Liver (tissue), 3 donors: ENCODE measurements around the gene OLFML2B.

Source experiments
- EGR1 ChIP-seq, 2 donors: IDR thresholded peaks; 2 replicates each; pipeline ENCODE4 v1.6.1; 2016 to 2018; ENCODE audit warnings: antibody characterized with exemption in 2 of 2, low read depth in 2 of 2
- HNF4A ChIP-seq, 2 donors: conservative IDR thresholded peaks; 2 replicates each; pipeline ENCODE4 v1.6.1; 2016; ENCODE audit warnings: antibody characterized with exemption in 2 of 2, mild to moderate bottlenecking in 2 of 2
- JUND ChIP-seq, 2 donors: IDR thresholded peaks; 2 replicates each; pipeline ENCODE4 v1.6.1; 2016; ENCODE audit warnings: antibody characterized with exemption in 2 of 2
- RAD21 ChIP-seq, 2 donors: IDR thresholded peaks; 2 replicates each; pipeline ENCODE4 v1.6.1; 2016; ENCODE audit warnings: antibody characterized with exemption in 2 of 2, mild to moderate bottlenecking in 2 of 2
- RXRA ChIP-seq, 2 donors: IDR thresholded peaks; 2 replicates each; pipeline ENCODE4 v1.6.1; 2017 to 2018; ENCODE audit warnings: antibody characterized with exemption in 2 of 2, mild to moderate bottlenecking in 1 of 2
- SP1 ChIP-seq: IDR thresholded peaks from 2 replicates; pipeline ENCODE4 v1.6.1; 2018; ENCODE audit warnings: antibody characterized with exemption, mild to moderate bottlenecking
- TAF1 ChIP-seq: conservative IDR thresholded peaks from 2 replicates; pipeline ENCODE4 v1.6.1; 2016; ENCODE audit warnings: antibody characterized with exemption, mild to moderate bottlenecking
- YY1 ChIP-seq: IDR thresholded peaks from 2 replicates; pipeline ENCODE4 v1.6.1; 2016; ENCODE audit warnings: antibody characterized with exemption, mild to moderate bottlenecking
- TF ChIP-seq, protein P1 (sequence below): fragments of 150-350 bp; IDR thresholded peaks from 2 replicates; pipeline ENCODE4 v1.5.1; 2017; ENCODE audit warnings: improper control_type of control experiment, low read depth, low read length; ENCODE audit not compliant: missing input control
- TF ChIP-seq, protein P2 (sequence below): IDR thresholded peaks from 2 replicates; pipeline ENCODE4 v1.6.1; 2016; ENCODE audit warnings: antibody characterized with exemption
- TF ChIP-seq, protein P3 (sequence below): IDR thresholded peaks from 2 replicates; pipeline ENCODE4 v1.6.1; 2016; ENCODE audit warnings: antibody characterized with exemption
- TF ChIP-seq, protein P4 (sequence below): IDR thresholded peaks from 2 replicates; pipeline ENCODE4 v1.6.1; 2016; ENCODE audit warnings: antibody characterized with exemption, mild to moderate bottlenecking
- donor health status: healthy.
- donor health status: healthy.

DNA sequence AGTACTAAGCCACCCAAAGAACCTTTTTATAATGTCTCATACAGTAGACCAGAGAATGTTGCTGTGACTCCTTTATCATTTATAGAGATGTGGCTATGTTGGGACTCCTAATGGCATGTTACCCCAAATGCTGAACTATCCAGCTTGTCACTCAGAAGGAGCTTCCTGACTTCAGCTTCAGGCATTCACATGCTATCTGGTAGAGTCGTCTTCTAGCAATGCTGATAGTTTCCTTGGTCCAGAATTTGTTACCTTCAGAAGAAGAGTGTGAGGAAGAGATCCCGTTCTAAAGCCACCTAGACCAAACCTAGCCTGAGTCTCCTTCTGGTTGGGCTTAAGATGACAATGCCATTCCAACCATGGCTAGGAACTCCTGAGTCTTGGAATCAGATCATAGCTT lies 68.1 kb downstream of the OLFML2B start:
- TF ChIP-seq JUND (IDR thresholded peaks at IDR 0.05) (no peak), EGR1 (IDR thresholded peaks at IDR 0.05; ENCODE audit: low read depth in 2 of 2) (no peak), TAF1 (no peak), HNF4A (conservative IDR thresholded peaks at IDR 0.05) (no peak), RXRA (IDR thresholded peaks at IDR 0.05) (no peak), YY1 (no peak), SP1 (no peak), RAD21 (IDR thresholded peaks at IDR 0.05) (no peak)
- TF ChIP-seq, protein P1, sequence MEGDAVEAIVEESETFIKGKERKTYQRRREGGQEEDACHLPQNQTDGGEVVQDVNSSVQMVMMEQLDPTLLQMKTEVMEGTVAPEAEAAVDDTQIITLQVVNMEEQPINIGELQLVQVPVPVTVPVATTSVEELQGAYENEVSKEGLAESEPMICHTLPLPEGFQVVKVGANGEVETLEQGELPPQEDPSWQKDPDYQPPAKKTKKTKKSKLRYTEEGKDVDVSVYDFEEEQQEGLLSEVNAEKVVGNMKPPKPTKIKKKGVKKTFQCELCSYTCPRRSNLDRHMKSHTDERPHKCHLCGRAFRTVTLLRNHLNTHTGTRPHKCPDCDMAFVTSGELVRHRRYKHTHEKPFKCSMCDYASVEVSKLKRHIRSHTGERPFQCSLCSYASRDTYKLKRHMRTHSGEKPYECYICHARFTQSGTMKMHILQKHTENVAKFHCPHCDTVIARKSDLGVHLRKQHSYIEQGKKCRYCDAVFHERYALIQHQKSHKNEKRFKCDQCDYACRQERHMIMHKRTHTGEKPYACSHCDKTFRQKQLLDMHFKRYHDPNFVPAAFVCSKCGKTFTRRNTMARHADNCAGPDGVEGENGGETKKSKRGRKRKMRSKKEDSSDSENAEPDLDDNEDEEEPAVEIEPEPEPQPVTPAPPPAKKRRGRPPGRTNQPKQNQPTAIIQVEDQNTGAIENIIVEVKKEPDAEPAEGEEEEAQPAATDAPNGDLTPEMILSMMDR = no peak
- TF ChIP-seq, protein P2, sequence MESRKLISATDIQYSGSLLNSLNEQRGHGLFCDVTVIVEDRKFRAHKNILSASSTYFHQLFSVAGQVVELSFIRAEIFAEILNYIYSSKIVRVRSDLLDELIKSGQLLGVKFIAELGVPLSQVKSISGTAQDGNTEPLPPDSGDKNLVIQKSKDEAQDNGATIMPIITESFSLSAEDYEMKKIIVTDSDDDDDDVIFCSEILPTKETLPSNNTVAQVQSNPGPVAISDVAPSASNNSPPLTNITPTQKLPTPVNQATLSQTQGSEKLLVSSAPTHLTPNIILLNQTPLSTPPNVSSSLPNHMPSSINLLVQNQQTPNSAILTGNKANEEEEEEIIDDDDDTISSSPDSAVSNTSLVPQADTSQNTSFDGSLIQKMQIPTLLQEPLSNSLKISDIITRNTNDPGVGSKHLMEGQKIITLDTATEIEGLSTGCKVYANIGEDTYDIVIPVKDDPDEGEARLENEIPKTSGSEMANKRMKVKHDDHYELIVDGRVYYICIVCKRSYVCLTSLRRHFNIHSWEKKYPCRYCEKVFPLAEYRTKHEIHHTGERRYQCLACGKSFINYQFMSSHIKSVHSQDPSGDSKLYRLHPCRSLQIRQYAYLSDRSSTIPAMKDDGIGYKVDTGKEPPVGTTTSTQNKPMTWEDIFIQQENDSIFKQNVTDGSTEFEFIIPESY = no peak
- TF ChIP-seq, protein P3, sequence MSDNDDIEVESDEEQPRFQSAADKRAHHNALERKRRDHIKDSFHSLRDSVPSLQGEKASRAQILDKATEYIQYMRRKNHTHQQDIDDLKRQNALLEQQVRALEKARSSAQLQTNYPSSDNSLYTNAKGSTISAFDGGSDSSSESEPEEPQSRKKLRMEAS = no peak
- TF ChIP-seq, protein P4, sequence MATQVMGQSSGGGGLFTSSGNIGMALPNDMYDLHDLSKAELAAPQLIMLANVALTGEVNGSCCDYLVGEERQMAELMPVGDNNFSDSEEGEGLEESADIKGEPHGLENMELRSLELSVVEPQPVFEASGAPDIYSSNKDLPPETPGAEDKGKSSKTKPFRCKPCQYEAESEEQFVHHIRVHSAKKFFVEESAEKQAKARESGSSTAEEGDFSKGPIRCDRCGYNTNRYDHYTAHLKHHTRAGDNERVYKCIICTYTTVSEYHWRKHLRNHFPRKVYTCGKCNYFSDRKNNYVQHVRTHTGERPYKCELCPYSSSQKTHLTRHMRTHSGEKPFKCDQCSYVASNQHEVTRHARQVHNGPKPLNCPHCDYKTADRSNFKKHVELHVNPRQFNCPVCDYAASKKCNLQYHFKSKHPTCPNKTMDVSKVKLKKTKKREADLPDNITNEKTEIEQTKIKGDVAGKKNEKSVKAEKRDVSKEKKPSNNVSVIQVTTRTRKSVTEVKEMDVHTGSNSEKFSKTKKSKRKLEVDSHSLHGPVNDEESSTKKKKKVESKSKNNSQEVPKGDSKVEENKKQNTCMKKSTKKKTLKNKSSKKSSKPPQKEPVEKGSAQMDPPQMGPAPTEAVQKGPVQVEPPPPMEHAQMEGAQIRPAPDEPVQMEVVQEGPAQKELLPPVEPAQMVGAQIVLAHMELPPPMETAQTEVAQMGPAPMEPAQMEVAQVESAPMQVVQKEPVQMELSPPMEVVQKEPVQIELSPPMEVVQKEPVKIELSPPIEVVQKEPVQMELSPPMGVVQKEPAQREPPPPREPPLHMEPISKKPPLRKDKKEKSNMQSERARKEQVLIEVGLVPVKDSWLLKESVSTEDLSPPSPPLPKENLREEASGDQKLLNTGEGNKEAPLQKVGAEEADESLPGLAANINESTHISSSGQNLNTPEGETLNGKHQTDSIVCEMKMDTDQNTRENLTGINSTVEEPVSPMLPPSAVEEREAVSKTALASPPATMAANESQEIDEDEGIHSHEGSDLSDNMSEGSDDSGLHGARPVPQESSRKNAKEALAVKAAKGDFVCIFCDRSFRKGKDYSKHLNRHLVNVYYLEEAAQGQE = no peak
